ENCODE measurements around the gene MAGEA6.
"Not testable (repeated sequence)": the region's sequence is repeated elsewhere in the genome, so short reads cannot be mapped to it uniquely, and the experiment has no call there.

Gene MAGEA6, protein sequence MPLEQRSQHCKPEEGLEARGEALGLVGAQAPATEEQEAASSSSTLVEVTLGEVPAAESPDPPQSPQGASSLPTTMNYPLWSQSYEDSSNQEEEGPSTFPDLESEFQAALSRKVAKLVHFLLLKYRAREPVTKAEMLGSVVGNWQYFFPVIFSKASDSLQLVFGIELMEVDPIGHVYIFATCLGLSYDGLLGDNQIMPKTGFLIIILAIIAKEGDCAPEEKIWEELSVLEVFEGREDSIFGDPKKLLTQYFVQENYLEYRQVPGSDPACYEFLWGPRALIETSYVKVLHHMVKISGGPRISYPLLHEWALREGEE

DNA sequence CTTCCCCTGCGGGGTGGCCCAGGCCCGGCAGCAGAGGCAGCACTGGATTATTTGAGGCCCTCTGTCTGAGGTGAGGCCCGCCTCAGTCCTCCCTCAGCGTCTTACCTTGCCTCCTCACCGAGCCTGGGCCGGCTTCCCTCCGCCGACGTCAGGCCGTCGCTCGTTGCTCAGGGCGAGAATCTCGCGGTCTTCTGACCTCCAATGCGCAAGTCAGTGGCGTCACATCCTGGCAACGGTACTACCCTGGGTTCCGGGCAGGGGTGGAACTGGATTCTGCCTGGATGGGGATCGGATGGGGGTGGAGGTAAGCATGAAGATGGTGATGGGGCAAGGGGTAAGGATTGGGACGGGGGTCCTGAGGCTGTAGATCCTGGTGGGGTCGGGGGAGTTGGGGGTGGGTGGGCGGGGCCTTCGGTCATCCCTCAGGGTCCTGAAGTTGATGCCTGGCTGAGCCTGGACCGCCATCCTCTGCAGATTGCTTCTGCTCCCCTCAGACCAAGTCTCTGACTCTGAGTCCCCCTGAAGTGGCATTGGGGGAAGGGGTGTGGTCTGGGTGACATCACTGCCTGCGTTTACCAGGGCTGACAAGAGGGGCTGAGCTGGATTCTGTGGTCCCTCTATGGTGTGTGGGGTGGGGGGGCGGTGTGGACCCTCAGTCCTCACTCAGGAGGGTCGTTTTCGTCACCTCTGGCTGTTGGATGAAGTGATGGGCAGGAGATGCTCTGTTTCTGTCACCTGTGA lies at the start of gene MAGEA6:
MAGEA6 (minus strand) TSS at position 141 of the 741 bp plus-strand sequence. CDS start 2,039 bp downstream, outside the sequence.
- DNase-seq: not testable (repeated sequence)

DNA sequence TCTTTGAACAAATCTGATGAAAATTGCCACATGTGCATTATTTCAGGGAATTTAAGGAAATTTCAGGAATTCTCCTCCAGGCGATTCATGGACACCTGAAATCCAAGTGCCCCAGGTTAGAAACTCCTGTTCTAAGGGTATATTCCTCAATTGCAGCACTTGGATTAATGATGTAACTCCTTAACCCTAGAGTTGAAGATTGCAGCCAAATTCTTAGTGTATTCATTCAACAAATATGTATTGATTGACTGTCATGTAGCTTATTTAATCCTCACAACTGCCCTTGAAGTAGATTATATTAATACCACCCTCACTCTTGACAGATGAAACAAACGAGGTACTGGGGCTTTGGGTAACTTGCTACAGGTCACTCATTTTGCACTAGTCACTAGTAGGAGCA lies 49.8 kb upstream of the MAGEA6 start:
- DNase-seq: no peak

DNA sequence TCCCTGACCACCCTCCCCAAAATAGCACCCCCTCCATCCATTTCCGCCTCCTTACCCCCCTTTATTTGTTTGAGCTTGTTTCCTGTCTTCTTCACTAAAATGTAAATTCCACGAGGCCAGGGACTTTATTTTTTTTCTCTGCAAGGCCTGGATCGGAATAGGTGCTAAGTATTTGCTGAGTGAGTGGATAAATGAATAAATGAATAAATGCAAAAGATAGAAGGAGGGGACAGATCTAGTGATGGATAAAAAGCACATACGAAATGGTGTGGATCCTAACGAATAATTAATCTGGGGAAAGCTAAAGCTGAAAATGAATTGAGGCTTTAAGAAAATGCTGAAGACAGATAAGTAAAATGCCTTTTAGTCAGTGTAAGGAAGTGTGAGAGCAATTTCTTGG lies 48.9 kb upstream of the MAGEA6 start:
- DNase-seq: no peak

DNA sequence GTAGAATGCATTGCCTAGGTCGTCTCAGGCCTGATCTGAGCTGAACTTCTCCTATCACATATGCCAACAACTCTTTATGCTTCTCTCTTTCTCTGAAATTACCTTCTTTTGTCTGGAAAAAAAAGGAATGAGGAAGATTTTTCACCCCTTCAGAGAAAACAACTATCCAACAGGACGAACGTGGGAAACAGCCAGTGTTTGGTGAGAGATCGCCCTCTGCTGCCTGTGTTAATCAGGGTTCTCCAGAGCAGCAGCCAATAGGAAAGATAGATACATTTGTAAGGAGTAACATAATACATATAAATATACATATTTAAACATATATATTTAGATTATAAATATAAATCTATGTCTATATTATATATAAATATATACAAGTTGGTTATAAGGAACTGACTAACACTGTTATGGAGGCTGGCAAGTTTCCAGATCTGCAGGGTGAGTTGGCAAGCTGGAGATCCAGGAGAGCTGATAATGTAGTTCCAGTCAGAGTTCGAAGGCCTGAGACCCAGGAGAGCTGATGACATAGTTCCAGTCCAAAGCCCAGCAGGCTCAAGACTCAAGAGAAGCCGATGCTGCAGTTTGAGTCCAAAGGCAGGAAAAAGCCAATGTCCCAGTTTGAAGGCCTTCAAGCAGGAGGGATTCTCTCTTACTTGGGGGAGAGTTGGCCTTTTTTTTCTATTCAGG lies 47.7 kb upstream of the MAGEA6 start:
- DNase-seq: no peak

DNA sequence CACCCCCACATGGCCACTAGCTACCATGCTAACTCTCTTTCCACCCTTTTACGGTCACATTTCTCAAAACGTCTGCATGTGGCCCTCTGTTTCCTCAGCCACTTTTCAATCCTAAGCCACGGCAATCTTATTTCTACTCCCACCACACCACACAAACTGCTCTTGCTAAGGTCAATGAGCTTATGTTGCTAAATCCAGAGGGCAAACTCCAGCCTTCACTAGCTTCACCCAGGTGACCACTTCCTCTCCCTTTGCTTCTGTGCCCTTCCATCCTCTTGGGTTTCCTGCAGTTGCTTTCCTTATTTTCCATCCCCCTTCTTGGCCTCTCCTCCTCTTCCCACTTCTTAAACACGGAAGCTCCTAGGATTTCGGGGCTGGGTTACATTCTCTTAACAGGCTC lies 44.6 kb upstream of the MAGEA6 start:
- no peak for DNase-seq

DNA sequence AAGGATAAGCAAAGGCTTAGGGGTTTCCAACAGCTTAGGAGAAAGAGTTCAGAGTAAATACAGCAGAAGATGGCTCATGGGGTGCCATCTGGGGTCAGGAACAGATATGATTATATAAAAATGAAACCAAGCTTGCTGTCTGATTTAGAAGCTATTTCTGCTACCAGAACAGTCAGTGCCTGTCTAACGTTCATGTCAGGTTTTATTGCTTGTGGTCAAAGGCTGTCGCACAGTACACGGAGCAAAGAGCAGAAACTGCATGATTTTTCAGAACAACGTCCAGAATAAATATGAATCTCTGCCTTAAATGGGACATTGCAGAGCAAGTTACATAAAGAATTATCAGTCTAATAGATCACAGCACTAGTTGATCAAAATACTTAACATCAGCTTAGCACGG lies 43.7 kb upstream of the MAGEA6 start:
- DNase-seq: no peak

DNA sequence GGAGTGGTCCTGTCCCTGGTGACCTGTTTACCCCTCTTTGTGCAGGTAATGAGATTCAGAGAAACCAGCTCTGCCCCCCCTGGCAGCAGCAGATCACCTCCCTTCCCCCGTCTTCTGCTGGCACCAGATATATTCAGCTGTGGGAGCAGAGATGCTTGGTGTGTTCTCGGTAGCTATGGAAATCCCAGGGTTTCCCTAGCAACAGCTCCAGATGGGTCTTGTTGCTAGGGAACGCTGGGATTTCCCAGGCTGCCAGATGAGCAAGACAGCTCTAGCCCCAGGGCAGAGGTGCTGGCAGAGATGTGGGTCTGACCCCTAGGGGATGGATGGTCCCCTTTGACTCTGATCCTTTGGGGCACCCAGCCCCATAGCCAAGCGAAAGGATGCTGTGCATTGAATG lies 40.9 kb upstream of the MAGEA6 start:
- DNase-seq: no peak

DNA sequence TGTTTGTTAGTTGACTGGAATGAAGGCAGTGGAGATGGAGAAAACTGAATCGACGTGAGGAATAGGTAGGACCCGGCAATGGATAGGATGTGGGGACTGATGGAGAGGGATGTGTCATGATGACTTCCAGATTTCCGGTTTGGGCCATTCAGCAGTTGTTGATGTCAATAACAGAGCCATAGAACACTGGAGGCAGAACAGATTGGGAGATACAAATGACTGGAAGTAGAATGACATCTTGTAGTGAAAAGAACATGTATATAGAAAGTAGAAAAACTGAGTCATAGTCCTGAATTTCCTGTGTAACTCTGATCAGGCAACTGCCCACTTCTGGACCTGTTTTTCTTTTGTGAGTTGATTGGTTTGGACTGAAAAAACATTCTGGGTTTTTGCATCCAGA lies 36.5 kb upstream of the MAGEA6 start:
- DNase-seq: no peak

DNA sequence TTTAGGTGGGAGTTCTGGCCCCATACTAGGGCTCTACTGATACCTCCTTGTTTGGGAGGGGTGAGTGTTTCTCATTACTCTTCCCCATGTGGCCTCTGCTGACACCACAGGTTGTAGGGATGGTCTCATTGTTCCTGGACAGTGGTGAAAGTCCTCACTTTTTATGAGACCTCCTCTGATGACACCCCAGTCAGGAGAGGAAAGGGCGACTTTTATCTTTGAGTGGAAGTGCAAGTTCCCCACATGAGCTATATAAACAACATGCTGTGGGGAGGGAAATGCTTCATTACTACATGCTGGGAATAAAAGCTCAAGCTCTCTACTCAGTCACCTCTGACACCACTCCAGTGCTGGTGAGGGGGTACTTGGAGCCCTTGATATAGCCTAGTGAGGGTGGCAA lies 29.5 kb upstream of the MAGEA6 start:
- no peak for DNase-seq

DNA sequence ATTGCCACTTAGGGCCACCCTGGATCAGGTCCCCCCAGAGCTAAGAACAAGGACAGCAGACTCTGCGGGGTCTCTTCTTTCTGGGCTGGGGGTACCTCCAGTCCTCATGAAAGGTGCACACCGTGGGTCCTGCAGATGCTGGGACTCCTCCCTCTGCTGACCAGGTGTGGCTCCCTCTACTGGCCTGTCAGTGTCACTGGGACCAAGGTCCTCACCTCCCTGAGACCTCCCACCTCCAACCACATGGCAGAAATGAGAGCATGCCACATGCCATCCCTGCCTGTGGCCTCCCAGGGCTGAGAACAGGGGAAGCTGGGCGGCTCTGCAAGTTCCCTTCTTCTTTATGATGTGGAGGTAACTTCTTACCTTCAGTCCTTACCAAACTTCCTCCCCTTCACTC lies 17.6 kb upstream of the MAGEA6 start:
- DNase-seq: not testable (repeated sequence)

DNA sequence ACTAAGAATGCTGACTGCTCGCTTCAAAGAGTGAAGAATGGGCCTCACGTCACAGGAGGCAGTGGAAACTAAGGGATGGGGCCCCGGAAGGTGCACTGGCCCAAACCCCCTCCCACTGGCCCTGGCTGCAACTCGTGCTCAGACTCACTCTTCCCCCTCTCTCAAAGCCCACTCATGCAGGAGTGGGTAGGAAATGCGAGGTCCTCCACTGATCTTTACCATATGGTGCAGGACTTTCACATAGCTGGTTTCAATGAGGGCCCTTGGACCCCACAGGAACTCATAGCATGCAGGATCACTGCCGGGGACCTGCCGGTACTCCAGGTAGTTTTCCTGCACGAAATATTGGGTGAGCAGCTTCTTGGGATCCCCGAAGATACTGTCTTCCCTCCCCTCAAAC lies 2.9 kb downstream of the MAGEA6 start:
- not testable (repeated sequence) for DNase-seq

DNA sequence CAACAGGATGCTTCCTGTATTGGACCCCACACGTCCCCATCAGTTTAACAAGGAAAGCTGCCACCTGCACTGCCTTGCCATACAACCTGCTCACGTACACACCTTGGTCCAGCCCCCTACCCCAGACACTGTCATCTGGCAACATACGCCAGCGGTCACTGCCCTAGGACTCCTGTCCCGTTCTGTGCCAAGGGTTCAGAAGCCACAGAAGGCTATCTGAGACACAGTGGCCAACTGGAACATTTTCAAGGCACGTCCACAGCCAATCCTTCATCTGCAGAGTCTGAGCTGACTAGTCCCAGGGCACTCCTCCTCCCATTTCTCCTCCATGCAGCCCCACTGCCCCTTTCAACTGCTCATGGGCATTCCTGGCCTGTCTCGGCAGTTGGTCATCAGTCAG lies 7.9 kb downstream of the MAGEA6 start:
- DNase-seq: not testable (repeated sequence)

DNA sequence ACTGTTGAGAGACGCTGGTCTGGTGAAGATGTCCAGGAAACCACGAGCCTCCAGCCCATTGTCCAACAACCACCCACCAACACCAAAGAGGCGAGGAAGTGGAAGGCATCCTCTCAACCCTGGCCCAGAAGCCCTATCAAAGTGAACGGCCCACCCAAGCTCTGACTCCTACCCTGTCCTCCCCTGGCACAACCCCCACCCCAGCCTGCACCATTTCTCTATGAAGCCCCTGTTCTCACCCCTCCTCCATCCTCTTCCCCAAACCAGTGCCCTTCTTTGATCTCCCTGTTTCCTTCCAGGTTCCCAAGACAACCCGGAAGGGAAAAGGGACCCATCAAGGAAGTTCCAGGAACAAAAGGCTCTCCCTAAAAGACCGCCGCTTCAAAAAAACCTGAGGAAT lies 9.9 kb downstream of the MAGEA6 start:
- not testable (repeated sequence) for DNase-seq

DNA sequence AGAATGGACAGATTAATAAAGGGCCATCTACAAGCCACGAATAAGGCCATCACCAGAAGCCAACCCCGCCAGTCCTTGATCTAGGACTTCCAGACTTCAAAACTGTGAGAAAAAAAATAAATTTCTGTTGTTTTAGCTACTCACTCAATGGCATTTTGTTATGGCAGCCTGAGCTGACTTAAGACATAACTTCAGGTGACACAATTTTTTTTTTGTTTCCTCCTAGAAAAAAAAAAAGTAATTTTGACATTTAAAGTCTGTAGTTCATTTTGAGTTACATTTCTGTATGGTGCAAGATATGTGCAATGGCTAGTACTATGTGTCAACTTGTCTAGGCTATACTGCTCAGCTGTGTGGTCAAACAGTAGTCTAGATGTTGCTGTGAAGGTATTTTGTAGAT lies 10.6 kb downstream of the MAGEA6 start, which contains the start of gene CSAG3:
CSAG3 (plus strand) TSS at position 301 of the 400 bp plus-strand sequence.
- not testable (repeated sequence) for DNase-seq

DNA sequence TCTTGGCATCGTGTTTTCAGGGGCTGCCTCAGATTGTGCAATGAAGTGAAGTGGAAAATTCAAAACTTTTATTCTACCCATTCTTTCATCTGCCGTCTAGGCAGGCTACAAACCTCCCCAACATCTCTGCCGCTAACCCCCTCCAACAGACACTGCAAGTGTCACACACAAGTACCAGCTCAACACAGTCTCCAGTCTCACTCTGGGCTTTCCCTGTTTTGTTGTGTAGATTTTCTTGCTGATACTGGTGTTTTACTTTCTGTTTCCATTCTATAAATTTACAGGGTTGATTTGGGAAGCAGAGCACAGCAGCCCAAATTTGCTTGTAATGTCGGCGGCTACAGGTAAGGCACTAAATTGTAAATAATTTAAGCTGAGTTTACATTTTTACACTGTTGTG lies 14.6 kb downstream of the MAGEA6 start:
- DNase-seq: not testable (repeated sequence)

DNA sequence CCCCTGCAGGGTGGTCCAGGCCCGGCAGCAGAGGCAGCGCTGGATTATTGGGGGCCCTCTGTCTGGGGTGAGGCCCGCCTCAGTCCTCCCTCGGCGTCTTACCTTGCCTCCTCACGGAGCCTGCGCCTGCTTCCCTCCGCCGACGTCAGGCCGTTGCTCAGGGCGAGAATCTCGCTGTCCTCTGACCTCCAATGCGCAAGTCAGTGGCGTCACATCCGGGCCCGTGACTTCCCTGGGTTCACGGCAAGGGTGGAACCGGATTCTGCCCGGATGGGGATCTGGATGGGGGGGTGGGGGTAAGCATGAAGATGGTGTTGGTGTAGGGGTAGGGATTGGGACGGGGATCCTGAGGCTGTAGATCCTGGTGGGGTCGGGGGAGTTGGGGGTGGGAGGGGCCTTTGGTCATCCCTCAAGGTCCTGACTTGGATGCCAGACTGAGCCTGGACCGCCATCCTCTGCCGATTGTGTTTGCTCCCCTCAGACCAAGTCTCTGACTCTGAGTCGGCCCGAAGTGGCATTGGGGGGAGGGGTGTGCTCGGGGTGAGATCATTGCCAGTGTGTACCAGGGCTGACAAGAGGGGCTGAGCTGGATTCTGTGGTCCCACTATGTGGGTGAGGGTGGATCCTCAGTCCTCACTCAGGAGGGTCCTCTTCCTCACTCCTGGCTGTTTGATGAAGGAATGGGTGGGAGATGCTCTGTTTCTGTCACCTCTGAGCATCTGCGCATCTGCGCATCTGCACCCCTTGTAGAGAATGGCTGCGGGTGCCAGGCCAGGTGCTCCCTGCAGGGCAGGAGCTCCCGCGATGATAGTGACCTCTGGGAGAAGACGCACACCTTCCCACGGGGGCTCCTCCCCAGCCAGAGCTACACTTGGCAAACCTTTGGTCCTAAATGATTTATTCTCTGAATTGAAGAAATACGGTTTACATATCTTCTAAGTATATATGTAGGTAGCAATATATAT lies 15.5 kb downstream of the MAGEA6 start, which contains the start of gene MAGEA2:
MAGEA2 (minus strand) TSS at position 157 of the 965 bp plus-strand sequence. CDS start 2,479 bp downstream, outside the sequence.
- DNase-seq: not testable (repeated sequence)

DNA sequence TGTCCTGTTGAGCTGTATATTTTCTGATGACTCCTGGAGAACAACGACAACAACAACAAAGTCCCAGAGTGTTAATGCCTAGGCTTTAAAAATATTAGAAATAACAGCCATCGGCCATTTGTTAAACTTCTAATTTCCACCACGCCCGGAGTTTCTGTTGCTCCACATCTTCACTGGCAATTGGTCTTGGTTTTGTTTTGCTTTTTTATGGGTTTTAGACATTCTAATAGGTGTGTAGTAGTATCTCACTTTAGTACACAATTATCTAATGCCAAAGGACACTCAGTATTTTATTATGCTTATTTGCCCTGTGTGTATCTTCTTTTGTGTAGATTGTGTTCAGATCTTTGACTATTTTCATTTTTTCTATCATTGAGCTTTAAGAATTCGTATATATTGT lies 30.9 kb downstream of the MAGEA6 start:
- DNase-seq: no peak

DNA sequence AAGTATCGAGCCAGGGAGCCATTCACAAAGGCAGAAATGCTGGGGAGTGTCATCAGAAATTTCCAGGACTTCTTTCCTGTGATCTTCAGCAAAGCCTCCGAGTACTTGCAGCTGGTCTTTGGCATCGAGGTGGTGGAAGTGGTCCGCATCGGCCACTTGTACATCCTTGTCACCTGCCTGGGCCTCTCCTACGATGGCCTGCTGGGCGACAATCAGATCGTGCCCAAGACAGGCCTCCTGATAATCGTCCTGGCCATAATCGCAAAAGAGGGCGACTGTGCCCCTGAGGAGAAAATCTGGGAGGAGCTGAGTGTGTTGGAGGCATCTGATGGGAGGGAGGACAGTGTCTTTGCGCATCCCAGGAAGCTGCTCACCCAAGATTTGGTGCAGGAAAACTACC lies 33.0 kb downstream of the MAGEA6 start:
- not testable (repeated sequence) for DNase-seq

DNA sequence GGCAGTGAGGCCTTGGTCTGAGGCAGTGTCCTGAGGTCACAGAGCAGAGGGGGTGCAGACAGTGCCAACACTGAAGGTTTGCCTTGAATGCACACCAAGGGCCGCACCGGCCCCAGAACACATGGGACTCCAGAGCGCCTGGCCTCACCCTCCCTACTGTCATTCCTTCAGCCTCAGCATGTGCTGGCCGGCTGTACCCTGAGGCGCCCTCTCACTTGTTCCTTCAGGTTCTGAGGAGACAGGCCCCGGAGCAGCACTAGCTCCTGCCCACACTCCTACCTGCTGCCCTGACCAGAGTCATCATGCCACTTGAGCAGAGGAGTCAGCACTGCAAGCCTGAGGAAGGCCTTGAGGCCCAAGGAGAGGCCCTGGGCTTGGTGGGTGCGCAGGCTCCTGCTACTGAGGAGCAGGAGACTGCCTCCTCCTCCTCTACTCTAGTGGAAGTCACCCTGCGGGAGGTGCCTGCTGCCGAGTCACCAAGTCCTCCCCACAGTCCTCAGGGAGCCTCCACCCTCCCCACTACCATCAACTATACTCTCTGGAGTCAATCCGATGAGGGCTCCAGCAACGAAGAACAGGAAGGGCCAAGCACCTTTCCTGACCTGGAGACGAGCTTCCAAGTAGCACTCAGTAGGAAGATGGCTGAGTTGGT lies 33.5 kb downstream of the MAGEA6 start:
- no peak for DNase-seq

DNA sequence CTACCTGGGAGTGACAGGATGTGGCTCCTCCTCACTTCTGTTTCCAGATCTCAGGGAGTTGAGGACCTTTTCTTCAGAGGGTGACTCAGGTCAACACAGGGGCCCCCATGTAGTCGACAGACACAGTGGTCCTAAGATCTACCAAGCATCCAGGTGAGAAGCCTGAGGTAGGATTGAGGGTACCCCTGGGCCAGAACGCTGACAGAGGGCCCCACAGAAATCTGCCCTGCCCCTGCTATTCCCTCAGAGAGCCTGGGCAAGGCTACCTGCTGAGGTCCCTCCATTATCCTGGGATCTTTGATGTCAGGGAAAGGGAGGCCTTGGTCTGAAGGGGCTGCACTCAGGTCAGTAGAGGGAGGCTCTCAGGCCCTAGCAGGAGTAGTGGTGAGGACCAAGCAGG lies 34.4 kb downstream of the MAGEA6 start:
- DNase-seq: no peak

DNA sequence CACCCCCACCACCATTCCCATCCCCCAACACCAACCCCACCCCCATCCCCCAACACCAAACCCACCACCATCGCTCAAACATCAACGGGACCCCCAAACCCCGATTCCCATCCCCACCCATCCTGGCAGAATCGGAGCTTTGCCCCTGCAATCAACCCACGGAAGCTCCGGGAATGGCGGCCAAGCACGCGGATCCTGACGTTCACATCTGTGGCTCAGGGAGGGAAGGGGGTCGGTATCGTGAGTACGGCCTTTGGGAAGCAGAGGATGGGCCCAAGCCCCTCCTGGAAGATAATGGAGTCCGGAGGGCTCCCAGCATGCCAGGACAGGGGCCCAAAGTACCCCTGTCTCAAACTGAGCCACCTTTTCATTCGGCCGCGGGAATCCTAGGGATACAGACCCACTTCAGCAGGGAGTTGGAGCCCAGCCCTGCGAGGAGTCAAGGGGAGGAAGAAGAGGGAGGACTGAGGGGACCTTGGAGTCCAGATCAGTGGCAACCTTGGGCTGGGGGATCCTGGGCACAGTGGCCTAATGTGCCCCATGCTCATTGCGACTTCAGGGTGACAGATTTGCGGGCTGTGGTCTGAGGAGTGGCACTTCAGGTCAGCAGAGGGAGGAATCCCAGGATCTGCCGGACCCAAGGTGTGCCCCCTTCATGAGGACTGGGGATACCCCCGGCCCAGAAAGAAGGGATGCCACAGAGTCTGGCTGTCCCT lies 35.2 kb downstream of the MAGEA6 start:
- DNase-seq: not testable (repeated sequence)
